CD14-positive monocyte (primary cell): ENCODE results near the gene SRA1. TPM values are rescaled to one million over a fixed set of nuclear protein-coding genes. Genes with fewer than 3 reads are reported as not detected.

Experiments used
- DNase-seq, 3 donors: peaks; one replicate each; pipeline ENCODE4 v3.0.0-alpha.2; 2011 to 2022
- H2AFZ ChIP-seq: 2 replicates; pipeline ENCODE4 v1.6.0; 2012; ENCODE audit warnings: mild to moderate bottlenecking, low read depth, low read length, inconsistent platforms; ENCODE audit not compliant: insufficient read depth, poor library complexity, severe bottlenecking
- H3K27ac ChIP-seq, 2 donors: 1 replicate in 1 of 2; 2 replicates in 1 of 2; pipeline ENCODE4 v1.5.1; 2012 to 2013; ENCODE audit warnings: low read length in 2 of 2, control low read depth in 1 of 2, inconsistent platforms in 1 of 2, low read depth in 1 of 2, mild to moderate bottlenecking in 1 of 2
- H3K27me3 ChIP-seq, 2 donors: one replicate each; pipeline versions ENCODE4 v1.6.0 to v1.6.1; 2011 to 2013; ENCODE audit warnings: low read length in 2 of 2; ENCODE audit not compliant: control insufficient read depth in 2 of 2, insufficient read depth in 2 of 2
- H3K36me3 ChIP-seq, 2 donors: replicated peaks in 1 of 2; 1 replicate in 1 of 2; 2 replicates in 1 of 2; pipeline versions ENCODE4 v1.5.1 to v1.6.1; 2012 to 2013; ENCODE audit warnings: low read length in 2 of 2, control low read depth in 1 of 2, inconsistent platforms in 1 of 2, mild to moderate bottlenecking in 1 of 2; ENCODE audit not compliant: insufficient read depth in 2 of 2, control insufficient read depth in 1 of 2
- H3K4me1 ChIP-seq, 2 donors: 1 replicate in 1 of 2; 2 replicates in 1 of 2; pipeline versions ENCODE4 v1.5.1 to v1.6.1; 2012 to 2013; ENCODE audit warnings: low read length in 2 of 2, control low read depth in 1 of 2, inconsistent platforms in 1 of 2, mild to moderate bottlenecking in 1 of 2, moderate library complexity in 1 of 2; ENCODE audit not compliant: insufficient read depth in 2 of 2, control insufficient read depth in 1 of 2
- H3K4me2 ChIP-seq: replicated peaks from 2 replicates; pipeline ENCODE3; 2012; ENCODE audit warnings: low read length, moderate library complexity, mild to moderate bottlenecking; ENCODE audit not compliant: poor library complexity, severe bottlenecking; ENCODE audit errors: extremely low read depth
- H3K4me3 ChIP-seq, 3 experiments: fragments of 200-600 bp in 1 of 3; sonication (generic) in 1 of 3; replicated peaks in 1 of 3; 1 replicate in 2 of 3; 2 replicates in 1 of 3; pipeline ENCODE4 v1.5.1; 2011 to 2013; ENCODE audit warnings: low read length in 3 of 3, mild to moderate bottlenecking in 3 of 3, control low read depth in 2 of 3, low read depth in 2 of 3, inconsistent platforms in 1 of 3, moderate library complexity in 1 of 3
- H3K79me2 ChIP-seq: 2 replicates; pipeline ENCODE4 v1.6.0; 2012; ENCODE audit warnings: mild to moderate bottlenecking, control low read depth, inconsistent platforms, low read length, moderate library complexity; ENCODE audit not compliant: insufficient read depth
- H3K9ac ChIP-seq: 2 replicates; pipeline ENCODE4 v1.6.0; 2017; ENCODE audit warnings: low read length, mild to moderate bottlenecking; ENCODE audit not compliant: insufficient read depth, poor library complexity, severe bottlenecking
- H3K9me3 ChIP-seq, 2 donors: replicated peaks in 1 of 2; 1 replicate in 1 of 2; 2 replicates in 1 of 2; pipeline versions ENCODE4 v1.5.1 to v1.6.1; 2012 to 2013; ENCODE audit warnings: low read length in 2 of 2, control low read depth in 1 of 2; ENCODE audit not compliant: control insufficient read depth in 1 of 2, insufficient read depth in 1 of 2
- H4K20me1 ChIP-seq: 2 replicates; pipeline ENCODE4 v1.6.0; 2012; ENCODE audit warnings: mild to moderate bottlenecking, low read length, control low read depth, moderate library complexity; ENCODE audit not compliant: insufficient read depth
- H3K27ac Mint-ChIP-seq, 7 donors: one replicate each; pipeline ENCODE4 v1.8.0; 2020; ENCODE audit warnings: mild to moderate bottlenecking in 7 of 7, mixed read lengths in 7 of 7, moderate library complexity in 6 of 7, inconsistent platforms in 2 of 7
- H3K27me3 Mint-ChIP-seq, 3 donors: one replicate each; pipeline ENCODE4 v1.8.0; 2021 to 2022; ENCODE audit warnings: low read depth in 3 of 3, mild to moderate bottlenecking in 3 of 3, mixed read lengths in 3 of 3, moderate library complexity in 3 of 3, inconsistent platforms in 1 of 3
- H3K36me3 Mint-ChIP-seq, 2 donors: one replicate each; pipeline ENCODE4 v1.8.0; 2020; ENCODE audit warnings: mixed read lengths in 2 of 2, inconsistent platforms in 1 of 2, mild to moderate bottlenecking in 1 of 2
- H3K4me1 Mint-ChIP-seq: one replicate; pipeline ENCODE4 v1.8.0; 2020; ENCODE audit warnings: mild to moderate bottlenecking, mixed read lengths
- H3K4me3 Mint-ChIP-seq, 2 donors: one replicate each; pipeline ENCODE4 v1.8.0; 2020; ENCODE audit warnings: mild to moderate bottlenecking in 2 of 2, mixed read lengths in 2 of 2, moderate library complexity in 1 of 2
- H3K9me3 Mint-ChIP-seq, 7 donors: one replicate each; pipeline ENCODE4 v1.8.0; 2020 to 2022; ENCODE audit warnings: mixed read lengths in 7 of 7, mild to moderate bottlenecking in 6 of 7, moderate library complexity in 6 of 7, inconsistent platforms in 2 of 7
- CTCF ChIP-seq: fragments of 200-600 bp; IDR thresholded peaks from one replicate; pipeline ENCODE4 v1.8.0; 2022; ENCODE audit warnings: antibody characterized with exemption, mild to moderate bottlenecking
- WGBS: methylation state at CpG from one replicate; pipeline ENCODE4 v1.1.5; 2013; ENCODE audit warnings: missing lambda C conversion rate; ENCODE audit not compliant: insufficient coverage; 5-methylcytosine and 5-hydroxymethylcytosine counted together
- intact Hi-C, 2 donors: fragments of 100-400 bp; cut with micrococcal nuclease; formaldehyde crosslinking; loops; one replicate each; pipeline versions ENCODE4 v1.15.0 to v1.15.1; 2023
- polyA plus RNA-seq, 3 donors: library from polyadenylated mRNA; depleted of rRNA in 1 of 3; unstranded in 2 of 3; stranded (reverse) in 1 of 3; fragments of 300-500 nt in 2 of 3; fragments of >200 nt in 1 of 3; fragmentation: Illumina TruSeq in 2 of 3; gene quantifications; 1 replicate in 2 of 3; 2 replicates in 1 of 3; pipeline ENCODE4 v1.2.3, GENCODE V29; 2012 to 2021

Gene SRA1
- polyA plus RNA-seq, 3 donors, result 72.4 to 97.2 (median 80.8) TPM

GRCh38 chr5:140549237-140550144 is 7.8 kb downstream of the SRA1 start:
- peaks cover 62% of the 10 kb centered on the region for H3K4me1 Mint-ChIP-seq
- intact Hi-C loops, result loop anchor here in 1 of 2 donors (5.0 to 10.0 kb wide), 3 partner anchors 88 to 145 kb away; partner anchors contain the start of genes ANKHD1, IK, NDUFA2 and TMCO6
- no peak for TF ChIP-seq CTCF
- Histone ChIP-seq H3K9me3 (no peaks in the 10 kb centered on the region), H3K79me2 (peaks cover 64% of the 10 kb centered on the region), H3K4me2 (peak overlapping the region; percentile 85), H3K4me3 (peak overlapping the region in 1 of 3 experiments; percentile 76), H3K4me1 (peaks cover 51 to 67% of the 10 kb centered on the region in 2 donors), H2AFZ (no peak overlapping the region), H3K27ac (peak overlapping the region; percentile 91 to 98), H3K27me3 (no peaks in the 10 kb centered on the region), H4K20me1 (peaks cover 54% of the 10 kb centered on the region), H3K9ac (no peak overlapping the region), H3K36me3 (peaks cover 26 to 39% of the 10 kb centered on the region in 2 donors)
- DNase-seq, result peak; percentile 84 to 94 (median 89)
- peak overlapping the region; percentile 63 to 86 for H3K4me3 Mint-ChIP-seq
- 100% methylated on average over 1 of the region's 3 CpGs for WGBS
- H3K27me3 Mint-ChIP-seq, result peaks cover 0 to 2% (median 0%) of the 10 kb centered on the region in 3 donors
- peak overlapping the region; percentile 95 to 99 (median 98) for H3K27ac Mint-ChIP-seq
- peaks cover 0 to 2% (median 0%) of the 10 kb centered on the region in 7 donors for H3K9me3 Mint-ChIP-seq
- peaks cover 55 to 65% of the 10 kb centered on the region in 2 donors for H3K36me3 Mint-ChIP-seq

- H3K4me1 ChIP-seq, result peaks cover 44 to 60% of the 10 kb centered on the region in 2 donors
Observed at GRCh38 chr5:140548791-140549190, 8.5 kb downstream of the SRA1 start.

More at GRCh38 chr5:140548791-140549190, 8.5 kb downstream of the SRA1 start:
- intact Hi-C loops, result loop anchor here in 1 of 2 donors (5.0 to 10.0 kb wide), 2 partner anchors 89 to 144 kb away; partner anchors contain the start of genes ANKHD1 and TMCO6
- Mint-ChIP-seq H3K27me3 (no peaks in the 10 kb centered on the region), H3K27ac (peak overlapping the region; percentile 95 to 99 (median 98)), H3K4me3 (peak overlapping the region; percentile 86 to 94), H3K36me3 (peaks cover 56 to 69% of the 10 kb centered on the region in 2 donors), H3K4me1 (peaks cover 55% of the 10 kb centered on the region), H3K9me3 (no peaks in the 10 kb centered on the region)
- peaks cover 57% of the 10 kb centered on the region for H3K79me2 ChIP-seq
- H3K9me3 ChIP-seq, result no peaks in the 10 kb centered on the region
- peak overlapping the region; percentile 85 for H3K4me2 ChIP-seq
- no peak for TF ChIP-seq CTCF
- peak in 1 of 3 donors; percentile 7 for DNase-seq
- H3K27me3 ChIP-seq, result no peaks in the 10 kb centered on the region
- peaks cover 26 to 46% of the 10 kb centered on the region in 2 donors for H3K36me3 ChIP-seq
- peak overlapping the region; percentile 91 to 98 for H3K27ac ChIP-seq
- no peak overlapping the region for H2AFZ ChIP-seq
- H4K20me1 ChIP-seq, result peaks cover 48% of the 10 kb centered on the region
- 93% methylated on average over 4 of the region's 7 CpGs for WGBS
- no peak overlapping the region for H3K9ac ChIP-seq
- peak overlapping the region in 1 of 3 experiments; percentile 76 for H3K4me3 ChIP-seq
